IPS DF 6.9 (cell line): ENCODE data around the gene FARS2.

Source experiments
- DNase-seq: peaks from one replicate; pipeline ENCODE4 v3.0.0-alpha.2; 2013; ENCODE audit warnings: low read depth, low spot score
- H3K27ac ChIP-seq: one replicate; pipeline ENCODE4 v1.5.1; 2013; ENCODE audit warnings: low read length, control low read depth
- H3K27me3 ChIP-seq: 2 replicates; pipeline ENCODE4 v1.6.1; 2013; ENCODE audit warnings: mild to moderate bottlenecking, low read length; ENCODE audit not compliant: control insufficient read depth, insufficient read depth
- H3K36me3 ChIP-seq: 2 replicates; pipeline ENCODE4 v1.6.1; 2013; ENCODE audit warnings: low read length; ENCODE audit not compliant: control insufficient read depth, insufficient read depth
- H3K4me1 ChIP-seq: 2 replicates; pipeline ENCODE4 v1.6.1; 2013; ENCODE audit warnings: low read length; ENCODE audit not compliant: control insufficient read depth, insufficient read depth
- H3K4me3 ChIP-seq: 2 replicates; pipeline ENCODE4 v1.5.1; 2013; ENCODE audit warnings: mild to moderate bottlenecking, low read length
- H3K9me3 ChIP-seq: 2 replicates; pipeline ENCODE4 v1.6.1; 2013; ENCODE audit warnings: low read length, inconsistent platforms; ENCODE audit not compliant: control insufficient read depth, insufficient read depth
- WGBS: extraction: QIAGEN DNeasy Blood & Tissue Kit; methylation state at CpG from one replicate; pipeline ENCODE4 v1.1.7; 2013; ENCODE audit warnings: mixed read lengths, missing lambda C conversion rate; ENCODE audit not compliant: insufficient read length, insufficient coverage; 5-methylcytosine and 5-hydroxymethylcytosine counted together

FARS2 gene

DNA sequence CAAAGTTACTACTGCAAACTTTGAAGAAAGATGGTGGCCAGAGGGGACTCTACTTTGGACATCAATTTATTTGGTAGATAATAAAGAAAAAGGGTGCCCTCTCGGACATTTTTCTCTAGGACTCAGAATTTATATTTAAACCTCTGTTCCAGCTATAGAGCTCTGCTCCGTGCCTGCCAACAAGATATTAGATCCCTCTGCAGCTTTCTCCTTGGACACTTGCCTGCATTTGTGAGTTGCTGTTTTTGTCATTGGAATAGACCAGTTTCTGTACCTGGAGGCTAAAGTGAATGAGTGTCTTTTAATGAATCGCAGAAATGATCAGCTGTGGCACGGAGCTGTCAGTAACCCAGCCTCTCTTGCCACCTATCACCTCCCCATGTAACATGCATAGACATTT is 491.9 kb downstream of the FARS2 start:
- no peak overlapping the region for H3K27ac ChIP-seq
- no peaks in the 10 kb centered on the region for H3K27me3 ChIP-seq
- no CpG with 5 or more reads among the region's 4 CpGs for WGBS
- no peaks in the 10 kb centered on the region for H3K36me3 ChIP-seq
- no peaks in the 10 kb centered on the region for H3K4me1 ChIP-seq
- no peak for DNase-seq
- no peaks in the 10 kb centered on the region for H3K9me3 ChIP-seq
- no peak overlapping the region for H3K4me3 ChIP-seq

DNA sequence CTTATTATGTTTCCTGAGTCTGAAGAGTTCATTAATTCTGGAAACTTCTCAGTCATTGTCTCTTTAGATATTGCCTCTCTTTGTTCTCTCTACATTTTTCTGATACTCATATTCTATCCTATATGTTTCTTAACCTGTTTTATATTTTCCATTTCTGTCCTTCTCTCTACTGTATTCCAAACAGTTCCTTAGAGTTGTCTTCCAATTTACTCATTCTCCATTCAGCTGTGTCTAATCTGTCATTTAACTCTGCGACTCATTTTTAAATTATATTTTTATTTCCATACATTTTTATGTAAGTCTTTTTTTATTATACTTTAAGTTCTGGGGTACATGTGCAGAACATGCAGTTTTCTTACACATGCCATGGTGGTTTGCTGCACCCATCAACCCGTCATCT is 493.6 kb downstream of the FARS2 start:
- H3K9me3 ChIP-seq = no peaks in the 10 kb centered on the region
- 100% methylated on average over 1 of the region's 2 CpGs for WGBS
- no peaks in the 10 kb centered on the region for H3K36me3 ChIP-seq
- H3K27me3 ChIP-seq = no peaks in the 10 kb centered on the region
- no peaks in the 10 kb centered on the region for H3K4me1 ChIP-seq
- H3K4me3 ChIP-seq = no peak overlapping the region
- no peak for DNase-seq
- no peak overlapping the region for H3K27ac ChIP-seq

DNA sequence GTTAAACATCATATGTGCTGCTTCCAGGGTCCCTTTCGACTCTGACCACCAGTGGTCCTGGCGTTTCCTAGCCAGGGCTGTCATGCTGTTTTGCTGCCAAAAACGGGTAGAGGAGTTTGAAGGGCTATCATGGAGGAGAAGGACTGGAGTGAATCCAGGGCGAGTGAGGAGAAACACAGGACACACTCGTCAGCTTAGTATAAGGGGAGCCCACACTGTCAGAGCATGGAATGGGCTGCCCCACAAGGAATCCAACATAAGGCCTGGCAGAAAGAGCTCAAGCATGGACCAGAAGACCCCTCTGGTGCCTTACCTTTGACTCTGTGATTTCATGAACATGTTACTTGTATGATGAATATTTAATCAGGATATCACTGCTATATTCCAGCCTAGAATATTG is 498.3 kb downstream of the FARS2 start:
- Histone ChIP-seq H3K27ac (no peak overlapping the region), H3K9me3 (no peaks in the 10 kb centered on the region), H3K36me3 (no peaks in the 10 kb centered on the region), H3K4me1 (no peaks in the 10 kb centered on the region), H3K27me3 (no peaks in the 10 kb centered on the region), H3K4me3 (no peak overlapping the region)
- DNase-seq = no peak
- no CpG with 5 or more reads among the region's 5 CpGs for WGBS

DNA sequence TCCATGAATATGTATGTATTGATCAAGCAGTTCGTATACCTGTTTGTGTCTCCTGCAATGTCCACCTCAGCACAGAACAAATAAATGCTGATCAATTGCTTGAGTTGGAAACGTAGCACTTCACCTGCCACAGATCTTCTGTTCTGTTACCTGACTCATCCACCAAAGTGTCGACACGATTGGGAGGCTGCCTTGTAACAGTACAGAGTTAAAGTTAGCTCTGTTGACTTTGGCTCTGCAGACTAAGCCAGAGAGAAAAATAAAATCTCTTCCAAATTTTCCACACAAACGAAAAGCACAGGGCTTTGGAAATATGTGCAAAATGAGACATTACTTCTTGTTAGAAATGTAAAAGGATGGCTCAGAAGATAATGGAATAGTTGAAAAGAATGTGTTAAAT is 500.1 kb downstream of the FARS2 start:
- H3K36me3 ChIP-seq = no peaks in the 10 kb centered on the region
- H3K4me1 ChIP-seq = no peaks in the 10 kb centered on the region
- no CpG with 5 or more reads among the region's 5 CpGs for WGBS
- H3K27me3 ChIP-seq = no peaks in the 10 kb centered on the region
- H3K27ac ChIP-seq = no peak overlapping the region
- H3K4me3 ChIP-seq = no peak overlapping the region
- H3K9me3 ChIP-seq = no peaks in the 10 kb centered on the region
- DNase-seq = no peak

DNA sequence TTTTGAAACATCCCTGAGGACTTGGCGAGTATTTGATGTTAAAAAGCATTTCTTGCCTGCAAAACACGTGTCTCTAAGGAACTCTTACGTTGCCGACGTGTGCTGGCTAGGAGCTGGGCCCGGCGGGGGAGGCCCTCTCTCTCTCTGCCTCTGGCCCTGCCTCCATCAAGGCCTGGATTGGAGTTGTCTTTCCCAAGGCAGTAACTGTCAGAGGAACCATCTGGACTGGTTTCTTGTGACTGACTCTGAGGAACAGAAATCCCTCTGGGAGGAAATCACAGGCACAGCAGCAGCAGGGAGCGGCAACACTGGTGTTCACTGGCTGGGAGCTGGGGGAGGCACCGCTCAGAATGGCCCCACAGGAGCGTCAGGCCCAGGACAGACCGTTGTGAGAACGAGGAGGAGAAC is 501.3 kb downstream of the FARS2 start:
- DNase-seq = no peak
- no CpG with 5 or more reads among the region's 12 CpGs for WGBS
- no peak overlapping the region for H3K4me3 ChIP-seq
- H3K9me3 ChIP-seq = no peaks in the 10 kb centered on the region
- no peaks in the 10 kb centered on the region for H3K36me3 ChIP-seq
- H3K4me1 ChIP-seq = no peaks in the 10 kb centered on the region
- H3K27ac ChIP-seq = no peak overlapping the region
- H3K27me3 ChIP-seq = no peaks in the 10 kb centered on the region

DNA sequence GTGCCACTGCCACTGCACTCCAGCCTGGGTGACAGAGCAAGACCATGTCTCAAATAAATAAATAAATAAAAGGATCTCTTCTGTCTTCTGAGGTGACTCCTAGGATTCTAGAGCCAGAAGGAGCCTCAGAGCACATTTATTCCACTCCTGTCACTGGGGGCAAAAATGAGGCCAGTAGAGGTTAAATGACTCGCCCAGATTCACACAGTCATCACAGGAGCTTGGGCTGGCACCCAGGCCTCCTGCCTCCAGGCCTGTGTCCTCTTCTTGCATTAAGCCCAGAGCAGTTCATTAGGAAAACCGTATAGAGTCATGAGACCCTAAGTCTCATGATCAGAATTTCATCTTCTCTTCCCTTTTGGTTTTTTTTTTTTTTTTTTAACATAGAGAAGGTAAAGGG is 502.1 kb downstream of the FARS2 start:
- DNase-seq = no peak
- WGBS = no CpG with 5 or more reads among the region's 2 CpGs
- H3K36me3 ChIP-seq = no peaks in the 10 kb centered on the region
- no peak overlapping the region for H3K4me3 ChIP-seq
- no peaks in the 10 kb centered on the region for H3K27me3 ChIP-seq
- no peaks in the 10 kb centered on the region for H3K4me1 ChIP-seq
- no peaks in the 10 kb centered on the region for H3K9me3 ChIP-seq
- no peak overlapping the region for H3K27ac ChIP-seq

DNA sequence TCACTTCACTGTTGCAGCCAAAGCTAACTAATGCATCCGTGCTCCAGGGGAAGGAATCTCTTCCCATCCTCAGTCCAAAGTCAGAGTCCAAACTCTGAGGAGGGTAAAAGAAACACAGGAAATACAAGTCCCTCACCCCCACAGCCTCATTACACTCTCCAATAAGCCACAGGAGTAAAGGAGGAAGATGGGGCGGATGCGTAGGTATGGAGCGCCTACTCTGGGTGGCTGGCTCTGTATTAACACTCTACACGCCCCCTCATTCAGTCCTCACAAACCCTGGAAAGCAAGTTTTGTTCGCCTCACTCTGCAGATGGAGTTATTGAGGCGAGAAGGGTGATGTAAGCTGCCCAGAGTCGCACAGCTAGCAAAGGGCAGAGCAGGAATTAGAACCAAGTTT is 502.6 kb downstream of the FARS2 start:
- no peak for DNase-seq
- Histone ChIP-seq H3K4me3 (no peak overlapping the region), H3K27me3 (no peaks in the 10 kb centered on the region), H3K4me1 (no peaks in the 10 kb centered on the region), H3K27ac (no peak overlapping the region), H3K36me3 (no peaks in the 10 kb centered on the region), H3K9me3 (no peaks in the 10 kb centered on the region)
- no CpG with 5 or more reads among the region's 8 CpGs for WGBS

DNA sequence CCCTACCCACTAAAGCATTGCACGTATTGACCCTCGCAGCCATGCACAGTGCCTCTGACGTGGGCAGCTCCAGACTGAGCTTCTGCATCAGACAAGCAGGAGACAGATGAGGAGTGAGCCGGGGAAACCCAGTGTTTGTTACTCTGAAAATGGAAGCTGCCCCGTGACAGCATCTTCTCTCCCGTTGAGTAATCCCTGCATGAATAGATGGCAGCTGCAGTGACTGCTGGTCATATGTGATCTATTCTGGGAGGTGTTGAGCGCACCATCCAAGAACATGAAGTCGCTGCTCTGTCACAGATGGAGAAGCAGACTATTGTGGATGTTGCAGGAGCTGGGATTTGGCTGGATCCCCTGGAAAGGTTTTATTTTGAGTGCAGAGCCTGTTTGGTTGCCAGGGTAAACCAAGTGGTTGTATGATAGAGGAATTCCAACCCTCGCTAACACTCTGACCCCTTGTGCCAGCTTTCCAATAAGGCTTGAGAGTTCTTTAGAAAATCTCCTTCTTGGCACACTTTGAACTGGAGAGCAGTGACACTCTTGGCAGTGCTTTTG is 503.2 kb downstream of the FARS2 start:
- WGBS = no CpG with 5 or more reads among the region's 9 CpGs
- Histone ChIP-seq H3K4me3 (no peak overlapping the region), H3K27ac (no peak overlapping the region), H3K4me1 (no peaks in the 10 kb centered on the region), H3K36me3 (no peaks in the 10 kb centered on the region), H3K9me3 (no peaks in the 10 kb centered on the region), H3K27me3 (no peaks in the 10 kb centered on the region)
- no peak for DNase-seq

DNA sequence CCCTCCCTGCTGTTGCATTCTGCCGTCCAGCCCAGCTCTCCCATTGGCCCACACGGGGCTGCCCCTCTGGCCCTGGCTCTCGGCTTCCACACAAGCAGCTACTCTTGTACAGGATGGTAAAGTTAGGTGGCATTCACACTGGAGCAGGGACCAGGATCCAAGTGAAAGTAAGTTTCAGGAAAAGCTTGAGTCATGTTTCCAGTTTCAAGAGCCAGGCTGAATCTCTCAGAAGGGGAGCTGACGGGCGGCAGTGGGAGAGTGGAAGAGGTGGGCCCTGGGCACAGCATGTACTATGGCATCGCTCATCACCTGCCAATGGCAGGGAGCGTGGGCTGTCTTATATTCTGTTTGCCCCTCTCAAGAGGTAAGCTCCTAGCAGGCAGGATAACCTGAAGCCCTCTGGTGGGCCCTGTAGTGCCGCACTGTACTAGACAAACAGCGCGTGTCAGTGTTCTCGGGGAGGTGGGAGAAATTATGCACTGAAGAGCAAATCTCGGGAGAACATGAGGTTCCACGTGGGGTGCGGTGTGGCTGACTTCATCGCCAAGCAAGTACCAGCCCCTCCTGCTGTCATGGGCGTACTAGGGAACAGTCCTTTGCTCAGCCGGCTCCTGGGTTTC is 503.9 kb downstream of the FARS2 start:
- no peaks in the 10 kb centered on the region for H3K9me3 ChIP-seq

DNA sequence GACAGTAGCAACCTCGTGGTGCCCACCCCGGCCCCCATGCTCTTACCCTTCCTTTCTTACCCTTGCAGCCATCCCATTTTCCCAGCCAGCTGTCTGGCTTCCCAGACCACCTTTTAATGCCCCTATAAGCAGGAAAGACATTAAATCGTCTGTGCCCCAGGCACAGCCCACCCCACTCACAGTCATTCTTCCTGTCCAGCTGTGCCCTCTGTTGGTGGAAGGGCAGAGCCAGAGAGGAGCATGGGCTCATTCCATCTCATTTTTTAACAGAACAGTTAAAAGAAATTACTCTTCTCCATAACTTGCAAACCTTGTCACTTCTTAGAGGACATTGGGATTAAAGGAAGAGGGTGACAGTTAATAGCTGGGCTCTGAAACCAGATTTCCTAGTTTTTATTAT is 504.9 kb downstream of the FARS2 start:
- no CpG with 5 or more reads among the region's 3 CpGs for WGBS
- no peaks in the 10 kb centered on the region for H3K4me1 ChIP-seq
- no peak overlapping the region for H3K27ac ChIP-seq
- no peaks in the 10 kb centered on the region for H3K27me3 ChIP-seq
- no peaks in the 10 kb centered on the region for H3K9me3 ChIP-seq
- no peak overlapping the region for H3K4me3 ChIP-seq
- no peaks in the 10 kb centered on the region for H3K36me3 ChIP-seq
- no peak for DNase-seq

More for the DNA sequence above, 503.9 kb downstream of the FARS2 start:
- H3K4me1 ChIP-seq = no peaks in the 10 kb centered on the region
- no peak overlapping the region for H3K27ac ChIP-seq
- WGBS = no CpG with 5 or more reads among the region's 17 CpGs
- H3K36me3 ChIP-seq = no peaks in the 10 kb centered on the region
- no peaks in the 10 kb centered on the region for H3K27me3 ChIP-seq
- no peak overlapping the region for H3K4me3 ChIP-seq
- no peak for DNase-seq

DNA sequence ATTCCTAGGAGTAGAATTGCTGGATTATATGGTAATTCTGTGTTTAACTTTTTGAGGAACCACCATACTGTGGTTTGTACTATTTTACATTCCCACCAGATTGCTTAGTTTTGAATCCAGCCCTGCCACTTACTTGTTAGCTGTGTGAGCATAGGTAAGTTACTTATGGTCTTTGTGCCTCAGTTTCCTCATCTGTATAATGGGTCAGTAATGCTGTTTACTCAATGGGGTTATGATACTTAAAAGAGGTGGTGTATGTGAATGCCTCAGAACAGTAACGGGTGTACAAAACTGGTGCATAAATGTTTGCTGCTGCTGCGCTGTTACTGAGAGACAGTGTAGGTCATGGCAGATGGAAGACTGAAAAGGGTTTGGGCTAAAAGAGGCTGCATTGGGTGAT is 506.2 kb downstream of the FARS2 start:
- WGBS = no CpG with 5 or more reads among the region's 2 CpGs
- DNase-seq = no peak
- no peaks in the 10 kb centered on the region for H3K9me3 ChIP-seq
- H3K27ac ChIP-seq = no peak overlapping the region
- no peaks in the 10 kb centered on the region for H3K36me3 ChIP-seq
- no peak overlapping the region for H3K4me3 ChIP-seq
- H3K27me3 ChIP-seq = no peaks in the 10 kb centered on the region
- no peaks in the 10 kb centered on the region for H3K4me1 ChIP-seq
